NCI-H510A treated with DMSO at 0.1 percent for 48 hours (cell line): Measurements from ENCODE around the gene APOC1.

ENCODE experiments used
- DNase-seq: peaks from one replicate; lab custom pipeline; 2025; lab: John Stamatoyannopoulos, UW

Gene APOC1

DNA sequence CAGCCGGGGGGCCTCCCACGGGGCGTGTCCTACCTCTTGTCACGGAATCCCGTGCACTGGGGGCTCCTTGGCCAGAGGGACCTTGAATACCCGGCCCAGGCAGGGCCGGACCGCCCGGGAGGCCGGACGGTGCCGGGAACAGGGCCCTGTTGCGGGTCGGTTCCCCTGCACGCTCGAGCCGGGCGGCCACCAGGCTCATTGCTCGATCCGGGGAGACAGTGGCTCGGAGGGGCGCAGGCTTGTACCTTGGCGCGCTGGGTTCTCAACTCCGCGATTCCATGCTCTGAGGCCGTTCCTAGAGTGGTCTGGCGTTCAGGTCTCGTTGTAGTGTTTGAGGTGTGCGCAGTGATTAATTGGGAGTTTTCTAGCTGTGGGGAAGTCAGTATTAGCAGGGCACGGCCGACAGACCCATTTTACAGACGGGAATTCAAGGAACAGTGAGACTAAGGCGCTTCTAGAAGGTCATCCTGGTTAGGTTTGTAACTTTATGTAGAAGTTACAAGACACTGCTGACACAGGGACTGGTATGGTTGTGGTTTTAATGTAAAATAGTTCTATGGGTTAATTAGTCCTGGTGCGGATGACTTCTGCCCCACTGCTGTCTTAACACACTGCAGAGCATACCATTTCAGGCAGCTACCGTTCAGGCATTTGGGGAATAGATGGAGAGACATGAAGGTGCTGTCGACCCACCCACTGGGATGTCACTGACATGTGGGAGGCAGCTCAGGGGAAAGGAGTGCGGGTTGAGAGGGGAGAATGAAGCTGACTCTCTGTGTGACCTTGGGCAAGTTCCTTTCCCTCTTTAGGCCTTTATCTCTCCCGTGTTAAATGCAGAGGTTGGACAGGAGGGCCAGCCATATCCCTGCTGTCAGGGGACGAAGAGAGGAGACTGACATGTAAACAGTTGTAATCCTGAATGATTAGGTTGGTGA lies 41.4 kb downstream of the APOC1 start:
- no peak for DNase-seq

DNA sequence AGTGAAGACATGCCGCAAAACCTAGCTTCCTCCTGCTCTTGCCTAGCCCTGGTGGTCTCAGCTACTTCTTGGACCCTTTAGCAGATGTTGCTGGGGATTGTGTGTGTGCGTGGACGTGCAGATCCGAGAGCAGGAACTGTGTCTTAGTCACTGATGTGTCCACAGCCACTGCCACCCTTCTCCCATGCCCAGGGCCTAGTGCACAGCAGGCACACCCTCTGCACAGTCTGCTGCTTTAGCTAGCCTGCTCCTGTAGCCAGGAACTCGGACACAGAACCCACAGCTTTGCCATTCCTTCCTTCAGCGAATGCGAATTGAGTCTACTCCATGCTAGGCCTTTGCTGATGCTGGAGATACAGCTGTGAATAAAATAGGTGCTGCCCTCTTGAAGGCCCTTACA lies 43.1 kb downstream of the APOC1 start:
- no peak for DNase-seq

DNA sequence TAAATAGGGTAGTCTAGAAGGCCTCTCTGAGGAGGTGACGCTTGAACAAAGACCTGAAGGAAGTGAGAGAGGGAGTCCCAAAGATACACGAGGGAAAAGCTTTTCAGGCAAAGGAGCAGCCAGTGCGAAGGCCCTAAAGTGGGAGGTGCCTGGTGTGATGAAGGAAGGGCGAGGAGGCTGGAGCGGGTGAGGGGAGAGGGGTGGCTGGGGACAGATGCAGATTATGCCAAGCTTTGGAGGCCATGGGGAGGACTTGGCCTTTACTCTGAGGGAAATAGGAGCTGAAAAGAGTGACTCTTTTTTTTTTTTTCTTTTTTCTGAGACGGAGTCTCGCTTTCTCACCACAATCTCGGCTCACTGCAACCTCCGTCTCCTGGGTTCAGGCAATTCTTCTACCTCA lies 43.7 kb downstream of the APOC1 start:
- DNase-seq: no peak

GRCh38 chr19:44959691-44960090 lies 45.3 kb downstream of the APOC1 start:
- DNase-seq: no peak

DNA sequence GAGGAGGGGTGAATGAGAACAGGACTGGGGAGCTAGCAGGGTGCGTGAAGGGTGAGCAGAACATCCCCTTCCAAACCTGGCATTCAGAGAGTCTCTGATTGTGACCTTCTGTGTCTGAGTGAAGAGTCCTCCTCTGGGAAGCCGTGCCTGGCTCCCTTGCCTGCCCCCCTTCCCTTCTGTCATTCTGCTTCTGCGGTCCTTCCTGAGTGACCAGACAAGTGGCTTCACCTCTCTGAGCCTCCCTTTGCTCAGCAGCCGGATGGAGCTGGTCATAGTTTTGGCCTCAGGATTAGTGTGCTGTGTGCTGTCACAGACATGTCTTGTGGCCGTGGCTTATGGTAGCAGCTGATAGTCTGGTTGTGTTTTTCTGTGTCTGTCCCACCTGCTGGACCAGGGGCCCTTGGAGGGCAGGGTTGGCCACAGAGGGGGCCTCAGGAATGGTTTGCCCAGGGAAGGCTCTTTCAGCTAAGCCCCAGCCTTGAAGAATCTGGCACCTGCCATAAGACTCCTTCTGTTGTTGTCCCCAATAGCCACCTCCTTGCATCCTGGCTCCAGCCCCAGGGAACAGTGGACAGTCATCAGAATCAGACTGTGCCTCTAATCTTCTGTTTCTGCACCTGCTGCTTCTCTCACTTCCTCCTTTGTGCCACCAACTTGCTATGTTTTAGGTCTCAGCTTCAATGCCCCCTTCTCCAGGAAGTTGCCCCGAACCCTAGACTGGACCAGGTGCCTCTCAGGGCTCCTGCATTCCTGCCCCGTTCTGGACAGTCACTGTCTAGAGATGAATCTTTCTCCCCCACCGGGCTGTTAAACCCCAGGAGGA lies 46.7 kb downstream of the APOC1 start:
- no peak for DNase-seq

DNA sequence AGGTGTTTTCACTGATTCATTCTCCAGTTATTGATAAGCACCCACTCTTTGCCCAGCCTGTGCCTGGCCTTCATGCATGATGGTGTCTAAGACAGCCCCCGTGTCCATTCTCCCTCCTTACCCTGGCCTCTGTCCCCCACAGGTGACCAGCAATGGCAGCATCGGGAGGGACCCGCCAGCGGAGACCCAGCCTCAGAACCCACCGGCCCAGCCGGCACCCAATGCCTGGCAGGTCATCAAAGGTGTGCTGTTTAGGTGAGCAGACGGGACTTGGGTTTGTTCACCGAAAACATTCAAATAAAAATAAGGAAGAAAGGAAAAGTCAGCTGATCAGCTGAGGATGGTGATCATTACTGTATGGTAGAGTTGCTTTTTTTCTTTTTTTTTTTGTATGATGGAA lies 47.4 kb downstream of the APOC1 start:
- DNase-seq: no peak

DNA sequence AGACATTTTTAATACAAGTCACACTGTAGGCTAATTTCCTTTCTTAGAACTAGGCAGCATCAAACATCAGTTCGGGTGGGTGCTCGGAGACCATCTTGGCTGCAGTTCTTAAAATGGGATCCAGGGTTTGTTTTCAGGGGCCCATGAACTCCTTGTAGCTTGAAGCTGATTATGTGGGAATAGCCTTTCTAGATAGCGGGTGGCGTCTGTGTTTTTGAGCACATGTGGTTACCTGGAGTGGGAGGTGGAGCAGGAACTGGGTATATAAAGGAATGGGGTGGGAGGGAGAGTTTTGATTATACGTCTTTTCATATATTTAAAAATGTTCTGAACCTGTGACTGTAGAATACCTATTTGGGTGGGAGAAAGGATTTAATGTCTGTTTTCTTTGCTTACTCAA lies 53.7 kb downstream of the APOC1 start:
- no peak for DNase-seq

- DNase-seq: no peak
Observed at GRCh38 chr19:44968670-44969069, 54.3 kb downstream of the APOC1 start.
